ENCODE data around the gene MSLN.

MSLN gene

DNA sequence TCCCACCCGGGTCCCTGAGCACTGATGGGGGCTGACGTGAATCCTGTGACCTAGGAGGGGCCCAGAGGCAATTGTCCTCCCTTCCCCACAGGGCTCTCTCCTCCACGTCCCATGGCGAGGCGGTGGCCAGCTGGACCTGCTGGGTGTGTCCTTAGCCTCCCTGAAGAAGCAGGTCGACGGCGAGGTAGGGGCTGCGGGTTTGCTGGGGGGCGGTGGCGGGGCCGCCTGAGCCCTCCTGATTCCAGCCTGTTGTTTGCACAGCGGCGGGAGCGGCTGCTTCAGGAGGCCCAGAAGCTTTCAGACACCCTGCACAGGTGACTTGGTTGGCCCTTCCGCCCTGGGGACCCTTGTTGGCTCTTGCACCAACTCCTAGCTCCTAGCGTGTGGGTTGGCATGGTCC, 29.6 kb downstream of the MSLN start:
- TF ChIP-seq, protein P1, sequence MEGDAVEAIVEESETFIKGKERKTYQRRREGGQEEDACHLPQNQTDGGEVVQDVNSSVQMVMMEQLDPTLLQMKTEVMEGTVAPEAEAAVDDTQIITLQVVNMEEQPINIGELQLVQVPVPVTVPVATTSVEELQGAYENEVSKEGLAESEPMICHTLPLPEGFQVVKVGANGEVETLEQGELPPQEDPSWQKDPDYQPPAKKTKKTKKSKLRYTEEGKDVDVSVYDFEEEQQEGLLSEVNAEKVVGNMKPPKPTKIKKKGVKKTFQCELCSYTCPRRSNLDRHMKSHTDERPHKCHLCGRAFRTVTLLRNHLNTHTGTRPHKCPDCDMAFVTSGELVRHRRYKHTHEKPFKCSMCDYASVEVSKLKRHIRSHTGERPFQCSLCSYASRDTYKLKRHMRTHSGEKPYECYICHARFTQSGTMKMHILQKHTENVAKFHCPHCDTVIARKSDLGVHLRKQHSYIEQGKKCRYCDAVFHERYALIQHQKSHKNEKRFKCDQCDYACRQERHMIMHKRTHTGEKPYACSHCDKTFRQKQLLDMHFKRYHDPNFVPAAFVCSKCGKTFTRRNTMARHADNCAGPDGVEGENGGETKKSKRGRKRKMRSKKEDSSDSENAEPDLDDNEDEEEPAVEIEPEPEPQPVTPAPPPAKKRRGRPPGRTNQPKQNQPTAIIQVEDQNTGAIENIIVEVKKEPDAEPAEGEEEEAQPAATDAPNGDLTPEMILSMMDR (conservative IDR thresholded peaks at IDR 0.05; ENCODE audit: low read depth, low read length), result no peak
- DNase-seq (ENCODE audit: low read depth), result no peak
- no peak overlapping the region for H3K4me3 ChIP-seq (ENCODE audit: low read length)

DNA sequence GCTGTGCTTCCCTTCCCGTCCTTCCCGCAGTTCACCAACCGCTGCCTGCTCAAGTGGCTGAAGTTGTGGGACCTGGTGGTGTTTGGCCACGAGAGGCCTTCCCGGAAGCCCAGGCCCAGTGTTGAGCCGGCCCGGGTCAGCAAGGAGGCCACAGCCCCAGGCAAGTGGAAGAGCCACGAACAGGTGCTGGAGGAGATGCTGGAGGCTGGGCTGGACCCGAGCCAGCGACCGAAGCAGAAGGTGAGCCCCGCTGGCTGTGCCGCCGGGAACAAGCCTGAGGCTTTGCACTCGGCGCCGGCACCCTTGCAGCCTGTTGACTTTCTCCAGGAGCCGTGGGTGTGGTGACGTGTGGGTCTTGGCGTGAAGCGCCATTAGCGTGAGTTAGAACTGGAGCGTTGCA, 30.6 kb downstream of the MSLN start:
- H3K4me3 ChIP-seq (ENCODE audit: low read length), result no peak overlapping the region
- no peak for DNase-seq (ENCODE audit: low read depth)
- TF ChIP-seq, protein P1 (conservative IDR thresholded peaks at IDR 0.05; ENCODE audit: low read depth, low read length), result no peak

DNA sequence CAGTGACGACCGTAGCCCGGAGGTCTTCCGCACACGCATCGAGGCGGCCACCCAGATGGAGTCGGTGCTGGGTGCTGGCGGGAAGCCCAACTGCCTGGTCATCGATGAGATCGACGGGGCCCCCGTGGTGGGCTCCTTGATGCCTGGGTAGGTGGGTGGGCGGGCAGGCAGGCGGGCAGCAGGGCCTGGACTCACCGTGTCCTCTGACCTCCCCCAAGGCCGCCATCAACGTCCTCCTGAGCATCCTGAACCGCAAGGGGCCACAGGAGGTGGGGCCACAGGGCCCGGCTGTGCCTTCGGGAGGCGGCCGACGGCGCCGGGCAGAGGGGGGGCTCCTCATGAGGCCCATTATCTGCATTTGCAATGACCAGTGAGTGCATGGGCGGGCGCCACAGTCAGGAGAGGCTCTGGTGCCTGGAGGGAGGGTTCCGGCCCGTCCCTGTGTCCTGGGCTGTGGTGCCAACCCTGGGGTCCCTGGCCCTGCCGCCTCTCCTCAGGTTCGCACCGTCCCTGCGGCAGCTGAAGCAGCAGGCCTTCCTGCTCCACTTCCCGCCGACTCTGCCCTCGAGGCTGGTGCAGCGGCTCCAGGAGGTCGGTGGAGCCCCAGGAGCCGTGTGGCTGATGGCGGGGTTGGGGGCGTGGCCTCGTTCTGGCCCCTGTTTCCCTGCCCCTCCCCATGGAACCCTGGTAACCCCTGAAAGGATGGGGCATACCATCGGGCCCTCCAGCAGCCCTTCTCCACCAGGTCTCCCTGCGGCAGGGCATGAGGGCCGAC, 31.9 kb downstream of the MSLN start:
- H3K4me3 ChIP-seq (ENCODE audit: low read length), result no peak overlapping the region
- TF ChIP-seq, protein P1 (conservative IDR thresholded peaks at IDR 0.05; ENCODE audit: low read depth, low read length), result no peak
- DNase-seq (ENCODE audit: low read depth), result no peak

DNA sequence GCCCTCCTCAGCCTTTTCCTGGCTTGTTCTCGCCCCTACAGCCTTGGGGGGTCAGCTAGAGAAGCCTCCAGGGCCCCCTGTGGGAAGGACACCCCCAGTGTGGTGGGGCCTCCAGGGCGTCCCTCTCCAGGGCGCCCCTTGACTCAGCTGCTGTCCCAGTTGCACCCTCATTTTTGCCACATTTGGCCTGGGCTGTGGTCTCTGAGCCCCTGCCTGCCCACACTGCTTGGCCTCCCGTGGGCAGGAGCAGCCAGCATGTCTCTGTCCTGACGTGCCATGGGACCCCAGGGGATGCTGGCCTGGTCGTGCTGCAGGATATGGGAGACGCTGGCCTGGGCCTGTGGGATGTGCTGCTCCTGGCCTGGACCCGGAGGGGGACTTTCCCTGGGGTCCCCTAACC, 32.9 kb downstream of the MSLN start:
- TF ChIP-seq, protein P1 (conservative IDR thresholded peaks at IDR 0.05; ENCODE audit: low read depth, low read length), result no peak
- no peak overlapping the region for H3K4me3 ChIP-seq (ENCODE audit: low read length)
- no peak for DNase-seq (ENCODE audit: low read depth)

DNA sequence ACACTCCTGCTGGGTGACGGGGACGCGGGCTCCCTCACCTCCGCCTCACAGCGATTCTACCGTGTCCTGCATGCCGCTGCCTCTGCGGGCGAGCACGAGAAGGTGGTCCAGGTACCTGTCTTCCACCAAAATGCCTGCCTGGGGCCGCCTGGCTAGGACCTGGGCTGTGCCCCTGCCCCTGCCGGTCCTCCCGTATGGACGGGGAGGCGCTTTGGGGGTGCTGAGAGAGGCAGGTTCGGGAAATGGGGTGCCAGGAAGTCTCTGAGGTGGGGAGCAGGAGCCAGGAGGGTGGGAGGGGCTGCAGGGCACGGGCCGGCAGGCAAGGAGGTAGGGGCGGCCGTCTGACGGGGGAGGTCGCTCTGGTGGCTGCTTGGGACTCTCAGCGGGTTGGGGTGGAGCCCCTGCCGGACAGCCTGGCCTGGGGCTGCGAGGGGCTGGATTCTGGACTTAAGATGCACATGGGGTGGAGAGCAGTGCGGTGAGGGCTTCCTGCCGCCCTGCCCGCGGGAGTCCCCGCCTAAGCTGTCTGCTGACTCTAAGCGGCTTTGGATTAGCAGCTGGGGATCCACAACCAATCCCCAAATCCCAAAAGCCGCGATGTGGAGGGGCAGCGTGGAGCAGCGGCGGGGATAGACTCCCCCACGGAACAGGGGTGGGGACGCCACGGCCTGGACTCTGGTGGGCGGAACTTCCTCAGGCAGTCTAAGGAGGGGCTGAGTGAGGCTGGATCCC, 33.7 kb downstream of the MSLN start:
- peak overlapping the region; percentile 14 for H3K4me3 ChIP-seq (ENCODE audit: low read length)
- TF ChIP-seq, protein P1 (conservative IDR thresholded peaks at IDR 0.05; ENCODE audit: low read depth, low read length), result no peak
- peak; percentile 50 for DNase-seq (ENCODE audit: low read depth)

DNA sequence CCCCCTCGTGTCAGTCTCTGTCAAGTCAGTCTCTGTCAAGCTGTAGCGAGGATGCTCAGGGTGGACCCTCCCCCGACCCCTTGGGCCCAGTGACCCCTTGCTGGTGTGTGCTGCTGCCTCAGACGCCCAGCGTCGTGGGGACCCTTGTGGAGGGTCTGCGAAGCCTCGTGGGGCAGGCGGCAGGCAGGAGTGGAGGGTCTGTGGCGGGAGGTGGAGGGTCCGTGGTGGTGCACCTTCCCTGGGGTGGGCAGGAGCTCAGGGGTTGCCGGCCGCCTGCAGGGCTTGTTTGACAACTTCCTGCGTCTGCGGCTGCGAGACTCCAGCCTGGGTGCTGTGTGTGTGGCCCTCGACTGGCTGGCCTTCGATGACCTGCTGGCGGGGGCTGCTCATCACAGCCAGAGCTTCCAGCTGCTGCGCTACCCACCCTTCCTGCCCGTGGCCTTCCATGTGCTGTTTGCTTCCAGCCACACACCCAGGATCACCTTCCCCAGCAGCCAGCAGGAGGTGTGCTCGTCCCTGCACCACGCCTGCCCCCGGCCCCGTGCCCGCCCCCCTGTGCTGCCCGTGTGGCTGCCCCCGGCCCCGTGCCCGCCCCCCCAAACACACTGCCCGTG, 34.4 kb downstream of the MSLN start:
- peak overlapping the region; percentile 14 for H3K4me3 ChIP-seq (ENCODE audit: low read length)
- TF ChIP-seq, protein P1 (conservative IDR thresholded peaks at IDR 0.05; ENCODE audit: low read depth, low read length), result peak; percentile 33
- DNase-seq (ENCODE audit: low read depth), result no peak

All from retinal pigment epithelial cell (primary cell).